CD4-positive, alpha-beta T cell treated with Interleukin-21 for 1 hour (primary cell): Measurements from ENCODE around the gene SNX8.

Experiments used
- DNase-seq: peaks from one replicate; pipeline ENCODE4 v3.0.0-alpha.2; 2020

Gene SNX8

GRCh38 chr7:2258661-2259365 lies 55.4 kb downstream of the SNX8 start:
- peak; percentile 18 for DNase-seq

GRCh38 chr7:2257651-2258050 lies 56.6 kb downstream of the SNX8 start:
- DNase-seq = no peak

GRCh38 chr7:2257046-2257551 lies 57.1 kb downstream of the SNX8 start:
- no peak for DNase-seq

GRCh38 chr7:2256306-2257045 lies 57.8 kb downstream of the SNX8 start:
- DNase-seq = no peak

GRCh38 chr7:2255145-2256139 lies 58.8 kb downstream of the SNX8 start:
- DNase-seq = no peak

GRCh38 chr7:2254429-2255144 lies 59.7 kb downstream of the SNX8 start:
- no peak for DNase-seq

- DNase-seq = no peak
Measured at GRCh38 chr7:2253525-2254244, 60.6 kb downstream of the SNX8 start.

- no peak for DNase-seq
Measured at GRCh38 chr7:2253021-2253420, 61.2 kb downstream of the SNX8 start.

GRCh38 chr7:2251841-2252771 lies 62.1 kb downstream of the SNX8 start:
- no peak for DNase-seq

GRCh38 chr7:2251381-2251780 lies 62.9 kb downstream of the SNX8 start:
- DNase-seq = no peak

- no peak for DNase-seq
Measured at GRCh38 chr7:2249744-2250323, 64.4 kb downstream of the SNX8 start.

GRCh38 chr7:2248984-2249694 lies 65.1 kb downstream of the SNX8 start:
- DNase-seq = peak; percentile 25

- DNase-seq = no peak
Measured at GRCh38 chr7:2247141-2247995, 66.9 kb downstream of the SNX8 start.

- no peak for DNase-seq
Measured at GRCh38 chr7:2245883-2246675, 68.2 kb downstream of the SNX8 start.

GRCh38 chr7:2244404-2244995 lies 69.7 kb downstream of the SNX8 start:
- no peak for DNase-seq

GRCh38 chr7:2243458-2243857 lies 70.8 kb downstream of the SNX8 start:
- no peak for DNase-seq
